Tibial nerve (tissue), 4 donors: ENCODE data around the gene CARHSP1.
"Not testable (repeated sequence)": the region's sequence is repeated elsewhere in the genome, so short reads cannot be mapped to it uniquely, and the experiment has no call there.

Source experiments
- CTCF ChIP-seq, 5 experiments: fragments of 200-600 bp in 3 of 5; fragments of 450-650 bp in 2 of 5; sonication (generic) in 3 of 5; IDR thresholded peaks; one replicate each; pipeline ENCODE4 v1.5.1; 2016 to 2019; ENCODE audit warnings: antibody characterized with exemption in 5 of 5, mild to moderate bottlenecking in 3 of 5, moderate library complexity in 2 of 5
- EP300 ChIP-seq, 2 donors: sonication (generic); formaldehyde crosslinking; IDR thresholded peaks; one replicate each; pipeline ENCODE4 v1.6.1; 2017; ENCODE audit warnings: antibody characterized with exemption in 2 of 2, mild to moderate bottlenecking in 1 of 2
- POLR2A ChIP-seq, 2 donors: fragments of 450-650 bp; IDR thresholded peaks; one replicate each; pipeline ENCODE4 v1.6.1; 2017; ENCODE audit warnings: antibody characterized with exemption in 2 of 2, mild to moderate bottlenecking in 2 of 2, moderate library complexity in 2 of 2

DNA sequence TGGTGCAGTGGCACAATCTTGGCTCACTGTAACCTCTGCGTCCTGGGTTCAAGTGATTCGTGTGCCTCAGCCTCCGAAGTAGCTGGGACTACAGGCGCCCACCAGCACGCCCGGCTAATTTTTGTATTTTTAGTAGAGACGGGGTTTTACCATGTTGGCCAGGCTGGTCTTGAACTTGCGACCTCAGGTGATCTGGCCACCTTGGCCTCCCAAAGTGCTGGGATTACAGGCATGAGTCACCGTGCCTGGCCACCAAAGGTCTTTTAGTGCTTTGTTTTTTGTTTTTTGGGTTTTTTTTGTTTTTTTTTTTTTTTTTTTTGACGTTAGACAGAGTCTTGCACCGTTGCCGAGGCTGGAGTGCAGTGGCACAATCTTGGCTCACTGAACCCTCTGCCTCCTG lies 65.1 kb downstream of the CARHSP1 start:
- not testable (repeated sequence) for TF ChIP-seq POLR2A, EP300, CTCF (IDR thresholded peaks at IDR 0.05)
